HEK293T (cell line): Measurements from ENCODE around the gene FGGY.

Source experiments
- ARNT ChIP-seq: fragments of 450-650 bp; IDR thresholded peaks from 2 replicates; pipeline ENCODE4 v1.6.1; 2017; ENCODE audit warnings: mild to moderate bottlenecking
- ELF4 ChIP-seq: fragments of 450-650 bp; IDR thresholded peaks from 2 replicates; pipeline ENCODE4 v1.6.1; 2017; ENCODE audit warnings: antibody characterized with exemption
- FOXA1 ChIP-seq: fragments of 450-650 bp; IDR thresholded peaks from 2 replicates; pipeline ENCODE4 v1.6.1; 2016; ENCODE audit warnings: mild to moderate bottlenecking
- FOXK2 ChIP-seq: fragments of 450-650 bp; IDR thresholded peaks from 2 replicates; pipeline ENCODE4 v1.6.1; 2016; ENCODE audit warnings: mild to moderate bottlenecking
- HDGF ChIP-seq: fragments of 450-650 bp; IDR thresholded peaks from 2 replicates; pipeline ENCODE4 v1.6.1; 2017; ENCODE audit warnings: antibody characterized with exemption, borderline replicate concordance
- NFRKB ChIP-seq: fragments of 450-650 bp; IDR thresholded peaks from 2 replicates; pipeline ENCODE4 v1.6.1; 2016; ENCODE audit warnings: mild to moderate bottlenecking, moderate library complexity
- PKNOX1 ChIP-seq: fragments of 450-650 bp; IDR thresholded peaks from 2 replicates; pipeline ENCODE4 v1.6.1; 2016
- SP1 ChIP-seq: fragments of 450-650 bp; IDR thresholded peaks from 2 replicates; pipeline ENCODE4 v1.6.1; 2017
- SUZ12 ChIP-seq: fragments of 450-650 bp; IDR thresholded peaks from 2 replicates; pipeline ENCODE4 v1.6.1; 2016; ENCODE audit warnings: mild to moderate bottlenecking
- TARDBP ChIP-seq: fragments of 450-650 bp; IDR thresholded peaks from 2 replicates; pipeline ENCODE4 v1.6.1; 2016
- ZNF384 ChIP-seq: fragments of 450-650 bp; IDR thresholded peaks from 2 replicates; pipeline ENCODE4 v1.6.1; 2016

GRCh38 chr1:59516881-59517280 is 220.0 kb downstream of the FGGY start:
- TF ChIP-seq SUZ12 (no peak), ARNT (no peak), PKNOX1 (no peak), HDGF (no peak), ELF4 (no peak), FOXA1 (no peak), ZNF384 (no peak), NFRKB (no peak), FOXK2 (no peak), TARDBP (no peak), SP1 (no peak)
